Adrenal gland (tissue), 12 donors: ENCODE measurements around the gene POLG. TPM values are rescaled to one million over a fixed set of nuclear protein-coding genes. Genes with fewer than 3 reads are reported as not detected.

Source experiments
- DNase-seq, 7 donors: peaks; one replicate each; pipeline ENCODE4 v3.0.0-alpha.2; 2019 to 2020
- H3K27ac ChIP-seq, 5 donors: fragments of 200-600 bp; sonication (generic) in 4 of 5; 1 replicate in 3 of 5; 2 replicates in 2 of 5; pipeline versions ENCODE4 v1.5.1 to v1.8.0; 2016 to 2020; ENCODE audit warnings: mild to moderate bottlenecking in 1 of 5
- H3K27me3 ChIP-seq: fragments of 200-600 bp; 2 replicates; pipeline ENCODE4 v1.8.0; 2021
- H3K36me3 ChIP-seq, 2 donors: fragments of 200-600 bp; replicated peaks in 1 of 2; 1 replicate in 1 of 2; 2 replicates in 1 of 2; pipeline versions ENCODE4 v1.5.1 to v1.8.0; 2018 to 2022
- H3K4me1 ChIP-seq, 2 donors: fragments of 200-600 bp; replicated peaks in 1 of 2; 1 replicate in 1 of 2; 2 replicates in 1 of 2; pipeline versions ENCODE4 v1.5.1 to v1.8.0; 2018 to 2021
- H3K4me3 ChIP-seq, 4 donors: fragments of 200-600 bp; sonication (generic) in 3 of 4; one replicate each; pipeline ENCODE4 v1.5.1; 2016 to 2018
- H3K9me3 ChIP-seq, 3 donors: fragments of 200-600 bp; sonication (generic) in 1 of 3; replicated peaks in 1 of 3; 1 replicate in 2 of 3; 2 replicates in 1 of 3; pipeline versions ENCODE4 v1.5.1 to v1.8.0; 2016 to 2021
- POLR2A ChIP-seq, 2 donors: fragments of 450-650 bp; IDR thresholded peaks; one replicate each; pipeline ENCODE4 v1.6.1; 2017; ENCODE audit warnings: antibody characterized with exemption in 2 of 2, mild to moderate bottlenecking in 2 of 2, moderate library complexity in 1 of 2
- WGBS, 4 donors: extraction: QIAGEN DNeasy Blood & Tissue Kit in 2 of 4; methylation state at CpG; one replicate each; pipeline versions ENCODE4 v1.1.5 to v1.1.7; 2013 to 2017; 5-methylcytosine and 5-hydroxymethylcytosine counted together
- intact Hi-C, 2 donors: fragments of 100-400 bp; cut with DNase I; formaldehyde crosslinking; loops; one replicate each; pipeline versions ENCODE4 v1.14.1 to v1.15.0; 2022 to 2023
- polyA plus RNA-seq, 3 donors: library from polyadenylated mRNA; stranded (reverse); fragments of 200-250 nt in 2 of 3; fragments of 350-450 nt in 1 of 3; fragmentation: Illumina TruSeq in 1 of 3; extraction: RNeasy Lipid Tissue Mini Kit (QIAGEN cat#74804) in 1 of 3; gene quantifications; one replicate each; pipeline ENCODE4 v1.2.3, GENCODE V29; 2013 to 2014
- total RNA-seq, 9 donors: library from RNA; depleted of rRNA in 4 of 9; stranded (reverse); fragments of >200 nt in 4 of 9; fragments of 120-200 nt in 1 of 9; fragmentation: NEBNext Ultra II Directional in 1 of 9; extraction: Animal tissue kit (Norgen Biotek cat#: 25700) in 1 of 9; gene quantifications; one replicate each; pipeline versions ENCODE4 v1.1.0 to v1.2.4, GENCODE V29; 2013 to 2023
- TF ChIP-seq, protein P1 (sequence below), 6 experiments: fragments of 450-650 bp in 4 of 6; fragments of 200-600 bp in 2 of 6; sonication (generic) in 1 of 6; IDR thresholded peaks; 1 replicate in 5 of 6; 2 replicates in 1 of 6; pipeline versions ENCODE4 v1.5.1 to v1.8.0; 2016 to 2021; ENCODE audit warnings: antibody characterized with exemption in 6 of 6, mild to moderate bottlenecking in 2 of 6, moderate library complexity in 1 of 6
- donor health status: healthy with polysubstance abuse.
- donor health status: Bipolar disorder and iron deficiency.
- donor health status: DM: yes; HTN: yes; CAD: no.
- donor health status: DM: no; HTN: no; CAD: no.
- donor health status: DM: no; HTN: no; CAD: no.
- donor health status: DM: yes; HTN: yes; CAD: no.

The POLG gene
- total and polyA plus RNA-seq, 12 donors = 25.0 to 127 (median 49.8) TPM

DNA sequence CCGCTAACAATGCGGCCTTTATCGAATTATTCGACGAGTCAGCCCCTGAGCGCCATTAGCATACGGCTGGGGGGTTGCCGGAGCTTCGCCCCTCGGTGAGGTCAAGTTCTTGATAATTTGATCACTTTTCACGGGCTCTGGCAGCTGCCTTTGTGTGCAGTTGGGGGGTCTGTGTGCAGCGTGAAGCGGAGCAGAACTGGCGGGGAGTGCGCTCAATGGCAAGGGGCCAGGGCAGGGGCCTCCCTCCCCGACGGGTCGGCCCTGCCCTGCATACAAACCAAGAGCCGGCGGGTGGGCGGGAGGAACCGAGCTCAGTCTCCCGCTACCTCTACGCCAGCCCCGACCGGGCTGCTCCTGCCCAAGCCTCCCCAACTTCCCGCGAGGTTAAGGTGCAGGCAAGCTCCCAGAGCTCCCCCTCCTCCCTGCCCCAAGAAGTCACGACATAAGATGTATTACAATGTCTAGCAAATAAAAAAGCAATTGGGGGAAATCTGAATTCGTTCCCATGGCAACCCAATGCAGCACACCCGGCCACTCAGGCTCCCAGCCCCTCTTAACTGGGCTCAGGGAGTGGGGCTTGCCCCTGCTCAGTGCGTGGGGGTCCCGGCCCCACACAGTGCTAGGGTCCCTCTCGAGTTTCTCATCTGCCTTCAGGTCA is 34.1 kb upstream of the POLG start:
- no peaks in the 10 kb centered on the region for H3K9me3 ChIP-seq
- DNase-seq = no peak
- no peak overlapping the region for H3K27ac ChIP-seq
- TF ChIP-seq, protein P1, sequence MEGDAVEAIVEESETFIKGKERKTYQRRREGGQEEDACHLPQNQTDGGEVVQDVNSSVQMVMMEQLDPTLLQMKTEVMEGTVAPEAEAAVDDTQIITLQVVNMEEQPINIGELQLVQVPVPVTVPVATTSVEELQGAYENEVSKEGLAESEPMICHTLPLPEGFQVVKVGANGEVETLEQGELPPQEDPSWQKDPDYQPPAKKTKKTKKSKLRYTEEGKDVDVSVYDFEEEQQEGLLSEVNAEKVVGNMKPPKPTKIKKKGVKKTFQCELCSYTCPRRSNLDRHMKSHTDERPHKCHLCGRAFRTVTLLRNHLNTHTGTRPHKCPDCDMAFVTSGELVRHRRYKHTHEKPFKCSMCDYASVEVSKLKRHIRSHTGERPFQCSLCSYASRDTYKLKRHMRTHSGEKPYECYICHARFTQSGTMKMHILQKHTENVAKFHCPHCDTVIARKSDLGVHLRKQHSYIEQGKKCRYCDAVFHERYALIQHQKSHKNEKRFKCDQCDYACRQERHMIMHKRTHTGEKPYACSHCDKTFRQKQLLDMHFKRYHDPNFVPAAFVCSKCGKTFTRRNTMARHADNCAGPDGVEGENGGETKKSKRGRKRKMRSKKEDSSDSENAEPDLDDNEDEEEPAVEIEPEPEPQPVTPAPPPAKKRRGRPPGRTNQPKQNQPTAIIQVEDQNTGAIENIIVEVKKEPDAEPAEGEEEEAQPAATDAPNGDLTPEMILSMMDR (IDR thresholded peaks at IDR 0.05) = no peak
- no peak for TF ChIP-seq POLR2A (IDR thresholded peaks at IDR 0.05)
- H3K36me3 ChIP-seq = no peaks in the 10 kb centered on the region
- no peak overlapping the region for H3K4me3 ChIP-seq
- intact Hi-C loops = no loop called here
- H3K4me1 ChIP-seq = peaks cover 0 to 8% of the 10 kb centered on the region in 2 donors
- 3 to 6% (median 4%) methylated on average over 20 to 34 of the region's 34 CpGs for WGBS, 4 donors
- H3K27me3 ChIP-seq = peaks cover 100% of the 10 kb centered on the region

DNA sequence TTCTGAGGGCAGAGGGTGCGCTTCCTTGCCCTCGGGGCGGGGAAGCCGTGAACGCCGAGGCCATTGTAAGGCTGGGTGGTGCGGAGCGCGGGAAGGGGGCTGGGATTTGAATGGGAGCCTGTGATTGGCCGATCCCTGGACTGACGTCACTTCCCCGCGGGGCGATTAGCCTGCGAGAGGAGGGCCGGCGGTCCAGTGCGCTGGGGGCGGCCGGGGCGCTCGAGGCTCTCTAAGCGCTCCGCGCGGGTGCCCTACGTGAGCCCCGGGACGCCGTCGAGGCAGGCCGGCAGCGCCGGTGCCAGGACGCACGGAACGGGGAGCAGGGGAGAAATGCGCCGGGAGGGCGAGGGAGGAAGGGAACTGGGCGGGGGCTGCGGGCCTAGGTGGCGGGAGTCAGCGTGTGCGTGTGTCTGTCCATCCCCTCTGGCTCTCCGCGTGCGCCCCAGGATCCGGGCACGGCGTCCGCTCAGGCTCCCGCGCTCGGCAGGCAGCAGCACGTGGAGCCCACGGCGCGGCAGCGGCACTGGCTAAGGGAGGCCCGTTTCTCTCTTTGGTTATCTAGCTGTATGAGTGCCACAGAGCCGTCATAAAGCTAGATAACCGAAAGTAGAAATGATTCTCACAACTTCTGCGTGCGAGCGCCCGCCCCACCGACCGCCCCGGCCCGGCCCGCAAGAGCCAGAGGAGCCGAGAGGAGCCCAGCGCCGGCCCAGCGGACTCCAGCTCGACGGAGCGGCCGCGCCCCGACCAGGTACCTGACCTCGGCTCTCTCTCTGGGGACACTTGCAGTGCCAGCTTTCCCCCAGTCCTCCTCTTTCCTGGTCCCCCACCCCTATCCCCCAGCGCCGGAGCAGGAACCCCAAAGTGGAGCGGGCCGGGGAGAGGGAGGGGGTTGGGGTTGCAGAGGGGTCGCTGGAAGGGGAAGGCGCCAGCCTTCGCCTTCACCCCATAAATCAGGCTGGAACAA is 33.1 kb upstream of the POLG start:
- Histone ChIP-seq H3K36me3 (no peaks in the 10 kb centered on the region), H3K4me1 (peaks cover 0 to 8% of the 10 kb centered on the region in 2 donors), H3K27me3 (peaks cover 100% of the 10 kb centered on the region), H3K4me3 (peak overlapping the region in 1 of 4 donors; percentile 13), H3K27ac (no peak overlapping the region), H3K9me3 (no peaks in the 10 kb centered on the region)
- 2 to 3% (median 2%) methylated on average over 54 to 90 of the region's 90 CpGs; no CpG with 5 or more reads in 1 of the 4 donors for WGBS, 4 donors
- intact Hi-C loops = no loop called here
- TF ChIP-seq POLR2A (IDR thresholded peaks at IDR 0.05) = no peak
- TF ChIP-seq, protein P1 (IDR thresholded peaks at IDR 0.05) = no peak
- peak in 1 of 7 donors; percentile 16 for DNase-seq

DNA sequence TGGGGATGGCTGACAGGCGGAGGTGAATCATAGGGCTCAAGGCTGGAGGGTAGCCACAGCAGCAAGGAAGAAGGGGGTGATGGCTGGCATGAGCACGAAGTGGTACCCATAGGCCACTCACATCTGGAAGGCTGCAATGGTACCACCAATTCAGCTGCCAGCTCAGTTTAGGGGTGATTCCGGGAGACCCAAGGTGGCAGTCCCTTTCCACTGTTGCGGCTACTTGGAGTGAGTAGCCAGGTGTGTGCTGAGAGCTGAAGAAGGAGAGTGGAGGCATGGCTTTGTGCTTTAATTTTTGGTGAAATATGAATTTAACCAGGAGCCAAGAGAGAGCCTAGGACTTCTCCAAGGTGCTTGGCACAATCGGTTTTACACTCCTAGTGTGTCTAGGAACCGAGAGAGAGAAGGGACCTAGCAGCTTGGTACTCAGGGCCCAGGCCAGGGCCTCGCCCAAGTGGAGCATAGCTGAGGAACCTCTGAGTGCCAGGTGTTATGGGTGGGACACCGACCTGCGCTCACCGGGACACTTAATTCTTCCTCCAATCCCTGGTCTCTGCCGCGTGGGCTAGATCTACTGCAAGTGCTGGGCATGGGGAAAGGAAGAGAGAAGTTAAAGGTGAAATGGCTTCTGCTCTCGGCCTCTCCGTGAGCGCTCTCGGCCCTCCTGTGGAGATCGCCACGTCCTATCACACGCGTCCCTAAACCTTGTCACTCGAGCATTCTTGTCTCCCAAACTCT is 32.2 kb upstream of the POLG start:
- no peak for DNase-seq
- peaks cover 100% of the 10 kb centered on the region for H3K27me3 ChIP-seq
- H3K27ac ChIP-seq = no peak overlapping the region
- intact Hi-C loops = no loop called here
- 17 to 21% (median 19%) methylated on average over 16 to 21 of the region's 21 CpGs for WGBS, 4 donors
- no peaks in the 10 kb centered on the region for H3K9me3 ChIP-seq
- no peak for TF ChIP-seq POLR2A (IDR thresholded peaks at IDR 0.05)
- TF ChIP-seq, protein P1 (IDR thresholded peaks at IDR 0.05) = no peak
- no peak overlapping the region for H3K4me3 ChIP-seq
- peaks cover 0 to 18% of the 10 kb centered on the region in 2 donors for H3K4me1 ChIP-seq
- H3K36me3 ChIP-seq = no peaks in the 10 kb centered on the region
